GM19351 (cell line): Measurements from ENCODE around the gene DGKZ.

Experiments used
- ATAC-seq: cut with Tn5 transposase; IDR thresholded peaks from one replicate; pipeline ENCODE4 v1.9.1; 2021; ENCODE audit warnings: mild to moderate bottlenecking, moderate library complexity; ENCODE audit not compliant: unreplicated experiment

Gene DGKZ

DNA sequence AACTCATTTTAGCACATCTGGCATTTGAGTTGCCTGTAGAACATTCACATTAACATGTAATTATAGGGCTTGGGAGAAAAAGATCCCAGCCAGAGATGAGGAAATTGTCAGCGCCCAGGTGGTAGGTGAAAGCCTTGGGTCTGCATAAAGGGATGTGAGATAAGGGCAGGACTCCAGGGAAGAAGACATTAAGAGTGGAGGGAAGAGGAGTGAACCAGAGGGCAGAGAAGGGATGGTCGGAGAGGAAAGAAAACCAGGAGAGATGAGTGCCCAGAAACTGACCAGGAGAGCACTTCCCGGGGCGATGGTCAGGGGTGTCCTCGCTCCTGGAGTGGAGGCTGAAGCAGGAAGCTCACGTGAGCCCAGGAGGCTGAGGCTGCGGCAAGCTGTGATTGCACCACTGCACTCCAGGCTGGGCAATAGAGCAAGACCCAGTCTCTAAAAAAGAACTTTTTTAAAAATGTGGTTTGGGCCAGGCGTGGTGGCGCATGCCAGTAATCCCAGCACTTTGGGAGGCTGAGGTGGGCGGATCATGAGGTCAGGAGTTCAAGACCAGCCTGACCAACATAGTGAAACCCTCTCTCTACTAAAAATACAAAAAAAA, 20.3 kb upstream of the DGKZ start:
- ATAC-seq = no peak

DNA sequence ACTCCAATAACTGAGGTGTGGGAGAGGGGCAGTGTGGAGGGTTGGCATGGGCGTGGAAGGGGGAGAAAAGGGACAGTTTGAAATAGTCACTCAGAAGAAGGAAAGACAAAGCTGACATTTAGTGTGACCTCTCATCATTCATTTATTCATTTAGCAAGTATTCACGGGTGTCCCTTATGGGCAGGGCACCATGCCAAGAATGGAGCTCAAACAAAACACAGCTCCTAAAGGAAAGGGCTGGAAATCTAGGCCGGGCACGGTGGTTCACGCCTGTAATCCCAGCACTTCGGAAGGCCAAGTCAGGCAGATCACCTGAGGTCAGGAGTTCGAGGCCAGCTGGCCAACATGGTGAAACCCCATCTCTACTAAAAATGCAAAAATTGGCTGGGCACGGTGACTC, 19.4 kb upstream of the DGKZ start:
- no peak for ATAC-seq

DNA sequence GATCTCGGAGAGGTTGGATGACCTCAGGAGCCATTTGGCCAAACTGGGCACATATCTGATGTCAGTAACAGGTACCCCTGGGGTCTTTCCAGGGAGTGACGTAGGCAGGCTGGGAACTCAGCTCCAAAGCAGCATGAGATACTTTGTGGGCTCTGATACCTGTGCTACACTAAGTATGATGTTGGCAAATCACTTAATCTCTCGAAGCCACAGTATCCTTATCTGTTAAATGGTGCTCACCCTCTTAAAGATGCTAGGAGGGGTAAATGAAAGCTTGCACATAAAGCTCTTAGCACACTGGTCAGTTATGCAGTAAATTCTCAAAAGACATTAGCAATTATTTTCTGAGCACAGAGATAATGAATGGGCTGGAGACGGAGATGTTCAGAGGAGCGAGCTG, 17.1 kb upstream of the DGKZ start:
- no peak for ATAC-seq

DNA sequence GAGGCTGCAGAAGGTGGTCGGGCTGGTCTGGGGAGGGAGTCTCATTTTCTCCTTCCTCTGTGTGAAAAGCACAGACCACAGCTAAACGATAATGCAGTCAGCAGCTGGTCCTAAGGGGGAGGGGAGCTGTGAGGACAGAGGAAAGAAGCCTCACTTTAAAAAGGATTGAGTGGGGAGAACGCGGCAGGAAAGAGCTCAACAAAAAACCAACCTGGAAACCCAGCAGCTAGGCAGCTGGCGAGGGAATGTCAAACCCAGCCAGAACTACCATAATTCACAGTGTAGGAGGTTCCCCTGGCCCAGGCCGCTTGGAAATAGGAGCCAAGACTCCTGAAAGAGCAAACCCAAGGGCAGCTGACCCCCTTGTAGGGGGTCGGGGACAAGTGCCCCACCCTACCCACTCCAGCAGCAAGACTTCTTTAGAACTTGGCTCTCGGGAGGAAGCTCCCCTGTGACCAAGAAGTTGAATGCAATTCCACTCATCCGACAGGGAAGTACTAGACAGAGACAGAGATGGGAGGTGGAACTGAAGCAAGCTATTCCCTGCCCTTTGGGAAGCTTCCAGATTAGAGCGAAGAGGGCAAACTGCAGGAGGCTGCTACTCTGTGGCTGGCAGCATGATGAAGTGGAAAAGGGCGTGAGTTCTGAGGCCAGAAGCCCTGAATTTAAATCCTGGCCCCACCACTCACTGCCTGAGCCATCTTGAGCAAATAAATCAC, 16.5 kb upstream of the DGKZ start:
- no peak for ATAC-seq

DNA sequence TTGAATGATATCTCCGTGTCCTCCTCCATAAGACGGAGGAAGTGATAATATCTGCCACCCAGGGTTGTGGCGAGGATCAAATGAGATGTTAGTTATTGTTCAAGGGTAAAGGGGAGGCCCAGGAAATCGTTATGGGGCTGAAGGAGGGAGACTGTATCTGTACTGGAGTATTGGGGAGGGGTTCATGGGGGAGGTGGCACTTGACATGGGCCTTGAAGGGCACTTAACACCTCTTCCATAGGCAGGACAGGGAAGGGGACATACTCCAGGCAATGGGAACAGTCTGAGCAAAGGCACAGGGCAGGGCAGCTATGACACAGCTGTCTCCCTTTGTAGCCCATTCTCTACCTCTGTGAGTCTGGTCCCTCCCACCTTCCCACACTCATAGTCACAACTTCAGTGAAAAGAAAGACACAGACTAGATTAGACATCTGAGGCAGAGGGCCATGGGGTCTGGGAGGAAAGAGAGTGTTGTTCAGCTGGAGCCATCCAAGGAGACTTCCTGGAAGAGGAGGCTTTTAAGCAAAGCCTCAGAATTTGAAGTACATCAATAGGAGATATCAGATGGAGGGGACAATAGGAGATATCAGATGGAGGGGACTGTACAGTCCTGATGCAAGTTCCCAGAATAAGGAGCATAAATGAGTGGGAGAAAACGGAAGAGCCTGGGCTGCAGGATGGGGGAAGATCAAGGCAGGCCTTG, 15.8 kb upstream of the DGKZ start:
- no peak for ATAC-seq

DNA sequence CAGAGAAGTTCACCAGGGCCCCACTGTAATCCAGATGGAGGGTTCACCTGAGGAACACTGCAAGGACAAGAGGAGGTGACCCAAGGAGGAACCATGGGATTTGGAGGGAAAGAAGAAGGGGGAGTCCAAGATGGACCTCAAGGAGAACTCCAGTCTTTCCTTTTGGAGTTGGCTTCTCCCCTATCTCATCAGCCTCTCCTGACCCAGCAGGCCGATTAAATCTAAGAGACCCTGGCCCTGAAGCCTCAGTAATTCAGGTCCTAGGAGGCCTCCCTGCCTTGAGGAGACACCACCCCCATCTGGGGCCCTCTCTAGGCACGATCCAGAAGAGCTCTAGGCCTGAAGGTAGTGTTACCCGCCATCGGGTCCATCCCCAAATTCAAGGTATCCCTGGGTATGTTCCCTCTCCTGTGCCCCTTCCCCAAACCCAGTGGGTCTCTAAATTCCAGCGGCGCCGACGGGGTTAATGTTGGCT, 15.1 kb upstream of the DGKZ start:
- no peak for ATAC-seq

DNA sequence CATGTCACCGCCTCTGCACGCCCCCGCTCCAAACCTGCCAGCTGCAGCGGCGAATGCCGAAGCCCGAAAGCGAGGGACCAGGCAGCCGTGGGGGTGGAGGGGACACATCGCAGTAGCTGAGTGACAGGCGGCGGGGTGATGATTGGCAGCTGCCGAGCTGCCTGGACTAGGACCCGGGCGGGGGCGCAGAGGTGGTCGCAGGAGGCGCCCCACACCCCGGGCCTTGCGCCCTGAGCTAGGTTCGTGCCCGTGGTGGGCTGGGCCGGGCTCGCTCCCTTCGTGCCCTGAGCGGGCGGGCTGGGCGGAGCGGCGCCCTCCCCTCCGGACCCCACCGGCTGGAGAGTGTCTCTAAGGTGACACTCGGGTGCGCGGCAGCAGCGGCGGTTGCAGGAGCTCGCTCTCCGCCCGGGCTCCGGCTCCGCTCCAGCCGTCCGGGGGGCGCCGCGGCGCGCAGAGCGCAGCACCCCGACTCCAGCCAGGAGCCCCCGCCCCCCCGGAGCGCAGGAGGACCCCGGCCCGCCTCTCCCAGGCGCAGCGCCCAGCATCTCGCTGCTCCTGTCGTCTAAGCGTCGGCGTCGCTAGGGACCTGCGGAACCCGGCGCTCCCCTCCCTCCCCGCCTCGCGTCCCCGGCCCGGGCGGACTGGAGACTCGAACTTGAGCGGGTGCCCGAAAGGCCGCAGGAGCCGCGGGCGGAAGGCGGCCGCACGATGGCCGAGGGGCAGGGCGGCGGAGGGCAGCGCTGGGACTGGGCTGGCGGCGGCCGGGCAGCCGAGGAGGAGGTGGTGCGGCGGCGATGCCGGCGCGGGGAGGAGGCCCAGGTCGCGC, 14.5 kb upstream of the DGKZ start:
- no peak for ATAC-seq

DNA sequence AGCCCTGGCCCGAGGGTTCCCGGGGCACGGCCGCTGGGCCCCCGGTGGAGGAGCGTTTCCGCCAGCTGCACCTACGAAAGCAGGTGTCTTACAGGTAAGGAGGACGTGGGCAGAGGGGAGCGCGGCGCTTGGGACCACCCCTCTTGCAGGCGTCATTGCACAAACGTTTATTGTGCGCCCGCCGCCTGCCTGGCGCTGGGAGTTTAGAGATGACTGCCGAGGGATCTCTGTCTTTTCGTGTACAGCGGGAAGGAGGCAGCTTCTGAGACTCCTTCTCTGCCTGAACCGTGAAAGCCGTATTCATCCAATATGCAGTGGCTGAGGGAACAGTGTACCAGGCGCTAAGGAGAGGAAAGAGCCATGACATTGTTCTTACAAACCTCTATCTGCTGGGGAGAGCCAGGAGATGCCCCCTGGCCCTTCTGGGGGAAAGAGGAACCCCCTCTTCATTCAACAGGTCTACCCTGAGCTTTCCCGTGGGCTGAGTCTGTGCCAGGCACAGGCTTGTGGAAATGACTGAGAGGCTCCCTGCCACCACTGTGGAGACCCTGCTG, 13.8 kb upstream of the DGKZ start:
- no peak for ATAC-seq

DNA sequence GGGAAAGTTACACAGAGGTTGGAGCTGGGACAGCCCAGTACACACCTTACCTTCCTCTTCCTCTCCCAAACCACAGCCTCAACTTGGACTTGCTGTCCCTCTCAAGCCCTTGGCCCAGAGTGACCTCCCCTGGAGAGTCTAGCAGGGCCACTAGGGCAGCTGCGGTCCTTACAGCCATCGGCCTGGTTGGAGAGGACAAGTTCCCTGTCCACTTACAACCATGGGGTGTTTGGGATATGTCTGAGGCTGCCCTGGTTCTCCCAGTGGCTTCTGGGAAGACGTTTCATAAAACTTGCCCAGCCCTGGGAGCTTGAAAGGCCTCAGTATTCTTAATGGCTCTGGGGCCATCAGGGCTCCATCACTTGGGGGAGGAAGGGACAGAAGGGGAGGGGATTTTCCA, 13.1 kb upstream of the DGKZ start:
- no peak for ATAC-seq

DNA sequence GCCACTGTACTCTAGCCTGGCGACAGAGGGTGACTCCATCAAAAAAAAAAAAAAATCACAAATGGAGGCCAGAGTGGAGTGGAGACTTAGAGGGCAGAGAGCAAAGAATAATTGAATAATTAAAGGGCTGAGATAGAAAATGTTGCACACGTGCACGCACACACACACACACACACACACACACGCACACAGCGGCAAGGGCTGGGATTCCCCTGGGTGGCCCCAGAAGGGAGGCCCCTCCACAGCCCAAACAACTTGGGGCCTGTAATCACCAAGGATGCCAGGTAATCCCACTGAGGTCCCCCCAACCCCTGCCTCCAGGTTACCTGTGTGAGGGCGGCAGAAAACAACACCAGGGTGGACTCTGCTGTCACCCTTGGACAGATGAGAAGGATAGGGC, 12.0 kb upstream of the DGKZ start:
- no peak for ATAC-seq

DNA sequence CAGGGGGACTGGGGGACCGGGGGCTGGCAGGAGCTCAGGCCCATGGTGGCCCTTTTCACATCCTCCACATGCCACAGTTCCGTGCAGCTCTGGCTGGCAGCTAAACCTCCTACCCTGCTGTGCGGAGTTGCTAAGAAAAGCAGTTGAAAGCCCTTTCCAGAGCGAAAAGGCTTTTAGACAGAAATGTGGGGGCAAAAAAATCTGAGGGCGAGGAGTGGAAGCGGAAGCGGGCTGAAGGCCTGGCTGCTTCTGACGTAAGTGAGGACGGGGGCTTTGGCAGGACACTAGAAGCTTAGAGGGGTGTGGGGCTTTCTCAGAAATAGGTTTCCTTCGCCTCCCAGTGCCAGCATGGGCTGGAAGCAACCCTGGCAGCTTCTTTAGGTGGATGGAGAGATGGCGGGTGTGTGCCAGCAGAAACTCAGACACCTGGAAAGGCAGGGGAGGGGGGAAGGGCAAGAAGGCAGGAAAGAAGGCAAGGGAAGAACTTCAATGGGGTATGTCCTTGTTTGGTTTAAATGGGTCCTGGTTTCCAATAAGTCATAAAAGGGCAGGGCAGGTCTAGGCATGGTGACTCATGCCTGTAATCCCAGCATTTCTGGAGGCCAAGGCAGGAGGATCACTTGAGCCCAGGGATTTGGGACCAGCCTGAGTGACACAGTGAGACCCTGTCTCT, 11.2 kb upstream of the DGKZ start:
- ATAC-seq = no peak

DNA sequence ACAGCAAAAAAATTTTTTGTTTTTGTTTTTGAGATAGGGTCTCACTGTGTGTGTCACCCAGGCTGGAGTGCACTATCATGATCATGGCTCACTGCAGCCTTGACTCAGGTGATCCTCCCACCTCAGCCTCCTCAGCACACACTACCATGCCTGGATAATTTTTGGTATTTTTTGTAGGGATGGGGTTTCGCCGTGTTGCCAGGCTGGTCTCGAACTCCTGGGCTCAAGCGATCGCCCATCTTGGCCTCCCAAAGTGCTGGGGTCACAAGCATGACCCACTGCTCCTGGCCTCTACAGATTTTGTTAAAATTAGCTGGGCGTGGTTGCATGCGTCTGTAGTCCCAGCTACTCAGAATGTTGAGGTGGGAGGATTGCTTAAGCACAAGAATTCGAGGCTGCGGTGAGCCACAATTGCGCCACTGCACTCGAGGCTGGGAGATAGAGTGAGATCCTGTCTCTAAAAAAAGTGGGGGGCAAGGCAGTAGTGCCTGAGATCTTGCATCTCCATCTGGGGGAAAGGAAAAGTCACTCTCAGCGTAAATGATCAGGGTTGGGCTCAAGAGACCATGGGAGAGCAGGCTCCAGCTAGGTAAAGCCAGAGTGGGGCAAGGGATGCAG, 10.6 kb upstream of the DGKZ start:
- ATAC-seq = no peak

DNA sequence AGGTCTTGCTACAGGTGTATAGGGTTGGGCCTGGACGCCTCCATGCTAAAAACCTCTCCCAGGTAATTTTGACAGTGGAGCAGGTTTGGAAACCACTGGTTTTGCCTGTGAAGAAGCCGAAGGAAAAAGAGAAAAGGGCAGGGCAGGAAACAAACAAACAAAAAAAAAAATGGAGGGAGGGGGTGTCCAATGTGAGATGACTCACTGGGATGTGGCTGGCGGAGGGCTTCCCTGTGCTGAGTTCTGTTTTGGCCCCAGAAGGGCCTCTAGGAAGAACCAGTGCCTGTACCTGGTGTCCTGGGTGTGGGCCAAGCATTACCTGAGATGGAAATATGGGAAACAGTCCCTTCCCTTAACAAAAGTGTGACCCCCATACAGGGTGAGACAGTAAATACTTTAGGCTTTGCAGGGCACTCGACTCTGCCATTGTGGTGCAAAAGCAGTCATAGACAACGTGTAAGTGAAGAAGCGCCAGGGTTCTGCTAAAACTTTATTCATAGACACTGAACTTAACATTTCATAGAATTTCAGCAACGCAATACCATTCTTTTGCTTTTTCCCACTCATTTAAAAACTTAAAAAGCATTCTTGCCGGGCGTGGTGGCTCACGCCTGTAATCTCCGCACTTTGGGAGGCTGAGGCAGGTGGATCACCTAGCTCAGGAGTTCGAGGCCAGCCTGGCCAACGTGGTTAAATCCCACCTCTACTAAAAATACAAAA, 9.5 kb upstream of the DGKZ start:
- no peak for ATAC-seq

DNA sequence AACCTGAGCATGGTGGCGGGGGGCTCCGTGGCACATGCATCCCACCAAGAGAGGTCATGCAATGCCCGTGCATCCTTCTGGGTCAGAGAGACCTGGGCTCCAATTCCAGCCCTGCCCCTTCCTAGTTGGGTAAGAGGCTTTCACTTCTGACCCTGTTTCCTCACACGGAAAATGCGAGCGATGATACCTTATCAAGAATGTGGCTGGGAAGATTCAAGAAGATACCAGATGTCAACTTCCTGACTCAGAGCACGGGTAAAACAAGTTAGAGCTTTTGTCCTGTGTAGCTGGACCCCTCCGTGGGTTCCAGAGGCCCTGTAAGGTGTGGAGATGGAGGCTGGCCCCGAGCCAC, 8.7 kb upstream of the DGKZ start:
- ATAC-seq = no peak

DNA sequence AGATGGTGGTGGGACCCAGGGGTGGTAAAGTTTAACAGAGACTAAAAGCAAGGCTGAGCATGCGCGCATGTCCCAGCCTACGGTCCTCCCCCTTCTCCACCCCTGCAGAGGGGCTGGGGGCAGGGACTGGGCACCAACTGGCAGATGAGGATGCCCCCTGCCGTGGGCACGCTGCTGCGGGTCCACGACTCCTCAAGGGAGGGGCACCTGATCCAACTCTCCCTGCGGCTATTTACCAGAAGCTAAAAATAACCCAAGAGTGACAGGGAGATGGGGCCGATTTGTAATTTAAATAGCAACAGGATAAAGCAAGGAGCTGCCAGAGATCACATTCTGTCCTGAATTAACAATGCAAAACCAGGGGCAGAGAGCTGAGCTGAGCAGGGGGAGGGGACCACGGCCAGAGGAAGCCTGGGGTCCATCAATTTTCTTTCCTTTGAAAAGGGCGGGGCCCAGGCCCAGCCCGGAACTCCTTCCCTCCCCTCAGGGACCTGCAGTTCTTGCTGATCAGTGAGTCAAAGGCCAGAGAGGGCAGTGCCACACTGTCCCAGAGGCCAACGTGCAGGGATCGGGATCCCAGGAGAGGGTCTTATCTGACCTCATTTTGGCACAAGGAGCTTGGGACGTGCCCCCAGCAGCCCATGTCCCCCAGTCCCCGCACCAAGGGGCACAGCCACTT, 8.1 kb upstream of the DGKZ start:
- no peak for ATAC-seq

DNA sequence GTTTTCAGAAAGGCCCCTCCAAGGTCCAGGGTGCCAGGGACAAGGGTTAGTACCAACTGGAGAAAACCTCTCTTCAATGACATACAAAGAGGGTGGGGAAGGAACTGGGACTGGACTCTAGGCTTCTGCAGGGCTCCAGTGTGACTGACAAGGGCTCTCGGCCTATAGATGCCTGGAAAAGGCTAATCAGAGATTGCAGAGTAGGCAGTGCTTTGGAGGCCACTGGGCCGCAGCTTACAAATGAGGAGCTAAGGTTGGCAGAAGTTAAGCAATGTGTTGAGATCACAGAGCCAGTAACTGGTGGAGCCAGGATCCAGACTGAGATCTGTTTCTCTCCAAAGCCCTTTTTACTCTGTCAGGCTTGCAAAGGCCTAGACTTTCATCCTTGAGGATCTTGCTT, 7.4 kb upstream of the DGKZ start:
- no peak for ATAC-seq

DNA sequence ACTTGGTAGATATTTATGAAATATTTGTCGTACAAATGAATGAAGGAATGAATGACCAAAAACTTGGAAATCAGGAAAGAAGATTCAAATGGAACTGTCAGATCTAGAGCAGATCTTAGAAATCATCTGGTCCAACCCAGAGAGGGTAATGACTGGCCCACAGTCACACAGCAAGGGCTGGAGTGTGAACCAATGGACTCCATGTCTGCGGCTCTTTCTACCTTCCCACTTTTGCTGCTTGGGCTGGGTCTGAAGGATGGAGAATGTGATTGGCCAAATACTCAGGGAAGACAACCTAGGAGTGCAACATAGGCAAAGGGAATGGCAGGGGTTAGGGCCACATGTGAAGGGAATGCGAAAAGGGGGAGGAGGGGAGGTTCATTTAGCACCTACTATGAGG, 5.8 kb upstream of the DGKZ start:
- no peak for ATAC-seq

DNA sequence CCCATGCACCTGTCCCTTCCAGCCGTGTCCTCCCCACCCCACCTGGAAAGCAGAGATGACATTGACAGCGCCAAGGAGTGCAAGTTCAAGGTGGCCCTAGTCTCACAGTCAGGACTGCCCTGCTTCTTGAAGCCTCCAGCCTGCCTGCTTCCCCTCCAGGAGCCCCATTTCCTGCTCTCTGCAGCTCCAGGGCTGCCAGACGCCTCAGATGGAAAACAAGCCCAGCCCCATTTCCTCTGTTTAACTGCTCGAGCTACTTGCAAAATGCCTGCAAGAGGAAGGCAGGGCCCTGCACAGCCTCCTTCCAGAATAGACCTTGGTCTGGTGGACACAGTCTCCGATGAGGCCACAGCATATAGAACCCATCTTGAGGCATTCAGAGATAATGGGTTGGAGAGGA, 5.0 kb upstream of the DGKZ start:
- no peak for ATAC-seq

DNA sequence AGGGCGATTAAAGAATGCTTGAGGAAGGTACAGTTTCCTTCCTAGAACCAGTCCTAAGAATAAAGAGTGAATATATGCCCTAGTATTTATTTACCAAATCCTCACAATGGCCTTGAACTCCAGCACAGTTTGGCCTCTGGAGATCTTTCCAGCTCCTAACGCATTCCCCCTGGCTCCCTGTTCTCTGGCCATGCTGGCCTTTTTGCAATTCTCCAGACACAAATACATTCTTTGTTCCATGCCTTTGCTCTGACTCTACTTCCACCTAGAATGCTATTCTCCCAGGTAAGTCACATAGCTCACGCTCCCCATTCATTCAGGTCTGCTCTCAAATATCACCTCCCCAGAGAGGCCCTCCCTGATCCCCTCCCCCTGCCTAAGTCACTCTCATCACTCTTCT, 3.7 kb upstream of the DGKZ start:
- ATAC-seq = no peak
